ENCODE data around the gene IL10RA.
"Not testable (repeated sequence)": the region's sequence is repeated elsewhere in the genome, so short reads cannot be mapped to it uniquely, and the experiment has no call there.

IL10RA gene

GRCh38 chr11:117962826-117963225, 23.4 kb upstream of the IL10RA start:
- no peak for DNase-seq (ENCODE audit: low spot score)

GRCh38 chr11:117966908-117967307, 19.3 kb upstream of the IL10RA start:
- no peak for DNase-seq (ENCODE audit: low spot score)

GRCh38 chr11:117969160-117969991, 16.8 kb upstream of the IL10RA start:
- no peak for DNase-seq (ENCODE audit: low spot score)

GRCh38 chr11:117970400-117971024, 15.7 kb upstream of the IL10RA start:
- DNase-seq (ENCODE audit: low spot score): no peak

- DNase-seq (ENCODE audit: low spot score): no peak
These were observed 14.2 kb upstream of the IL10RA start for GRCh38 chr11:117972044-117972443.

GRCh38 chr11:117972629-117973502, 13.3 kb upstream of the IL10RA start:
- no peak for DNase-seq (ENCODE audit: low spot score)

- DNase-seq (ENCODE audit: low spot score): no peak
These were observed 12.7 kb upstream of the IL10RA start for GRCh38 chr11:117973503-117973860.

GRCh38 chr11:117976445-117976844, 9.7 kb upstream of the IL10RA start:
- DNase-seq (ENCODE audit: low spot score): no peak

GRCh38 chr11:117977029-117977428, 9.2 kb upstream of the IL10RA start:
- no peak for DNase-seq (ENCODE audit: low spot score)

GRCh38 chr11:117977612-117978264, 8.5 kb upstream of the IL10RA start:
- DNase-seq (ENCODE audit: low spot score): not testable (repeated sequence)

- DNase-seq (ENCODE audit: low spot score): not testable (repeated sequence)
These were observed 7.8 kb upstream of the IL10RA start for GRCh38 chr11:117978291-117978910.

GRCh38 chr11:117978991-117979390, 7.2 kb upstream of the IL10RA start:
- no peak for DNase-seq (ENCODE audit: low spot score)

- DNase-seq (ENCODE audit: low spot score): no peak
These were observed 6.5 kb upstream of the IL10RA start for GRCh38 chr11:117979481-117980211.

- DNase-seq (ENCODE audit: low spot score): no peak
These were observed 5.9 kb upstream of the IL10RA start for GRCh38 chr11:117980280-117980679.

GRCh38 chr11:117980720-117981119, 5.5 kb upstream of the IL10RA start:
- DNase-seq (ENCODE audit: low spot score): no peak

- DNase-seq (ENCODE audit: low spot score): no peak
These were observed 3.1 kb upstream of the IL10RA start for GRCh38 chr11:117983163-117983475.

GRCh38 chr11:117984476-117984875, 1.7 kb upstream of the IL10RA start:
- no peak for DNase-seq (ENCODE audit: low spot score)

GRCh38 chr11:117986981-117987574, 884 bp downstream of the IL10RA start:
- no peak for DNase-seq (ENCODE audit: low spot score)

- no peak for DNase-seq (ENCODE audit: low spot score)
These were observed 3.3 kb downstream of the IL10RA start for GRCh38 chr11:117989351-117990102.

GRCh38 chr11:117992136-117992535, 5.9 kb downstream of the IL10RA start:
- DNase-seq (ENCODE audit: low spot score): no peak
